Measurements from ENCODE around the gene TXLNB.
A peak's percentile ranks its signal among the peaks of the same experiment; 100 is the strongest.

TXLNB gene

GRCh38 chr6:139277161-139277560, 14.6 kb downstream of the TXLNB start:
- Histone ChIP-seq H3K18ac (ENCODE audit: low read depth in 1 of 2, low read length in 2 of 2) (no peak overlapping the region), H3K4me2 (ENCODE audit: low read length, poor library complexity, severe bottlenecking) (no peak overlapping the region), H4K8ac (ENCODE audit: low read length) (no peak overlapping the region), H2BK5ac (ENCODE audit: low read depth, low read length, poor library complexity, severe bottlenecking) (no peak overlapping the region), H3K14ac (ENCODE audit: low read length in 2 of 2) (no peak overlapping the region), H3K23ac (ENCODE audit: low read length in 2 of 2) (no peak overlapping the region), H3K4me3 (ENCODE audit: insufficient read depth in 1 of 2, low read depth in 1 of 2, low read length in 2 of 2) (no peak overlapping the region), H2BK15ac (ENCODE audit: low read depth, poor library complexity, severe bottlenecking) (no peak overlapping the region), H3K79me1 (replicated peaks; ENCODE audit: low read length, poor library complexity, severe bottlenecking) (no peaks in the 10 kb centered on the region), H3K9ac (ENCODE audit: low read length) (peak overlapping the region; percentile 5), H3K36me3 (ENCODE audit: control insufficient read depth in 1 of 2, insufficient read depth in 2 of 2, low read depth in 1 of 2, low read length in 2 of 2) (no peaks in the 10 kb centered on the region), H2AK5ac (ENCODE audit: low read length, severe bottlenecking) (no peak overlapping the region), H2BK12ac (ENCODE audit: low read length in 2 of 2) (no peak overlapping the region), H3K27ac (ENCODE audit: low read length, poor library complexity, severe bottlenecking) (no peak overlapping the region), H2BK120ac (ENCODE audit: low read depth, low read length) (no peak overlapping the region), H3K27me3 (ENCODE audit: control insufficient read depth in 1 of 2, insufficient read depth in 1 of 2, low read length in 2 of 2) (no peaks in the 10 kb centered on the region), H3K9me3 (ENCODE audit: control insufficient read depth, low read length) (no peaks in the 10 kb centered on the region), H3K4ac (ENCODE audit: low read depth in 1 of 2, low read length in 2 of 2) (no peak overlapping the region), H2AFZ (ENCODE audit: low read depth, low read length) (no peak overlapping the region), H3K4me1 (ENCODE audit: control insufficient read depth, insufficient read depth, low read depth, low read length) (no peaks in the 10 kb centered on the region), H4K91ac (ENCODE audit: low read length) (no peak overlapping the region)
- 96% methylated on average over 6 of the region's 7 CpGs for WGBS
- no peak for DNase-seq

- H4K8ac ChIP-seq (ENCODE audit: low read length), result no peak overlapping the region
- H2AK5ac ChIP-seq (ENCODE audit: low read length, severe bottlenecking), result no peak overlapping the region
- no peaks in the 10 kb centered on the region for H3K36me3 ChIP-seq (ENCODE audit: control insufficient read depth in 1 of 2, insufficient read depth in 2 of 2, low read depth in 1 of 2, low read length in 2 of 2)
- no peak for DNase-seq
- 91% methylated on average over 3 of the region's 4 CpGs for WGBS
- H3K4me2 ChIP-seq (ENCODE audit: low read length, poor library complexity, severe bottlenecking), result no peak overlapping the region
- H3K27me3 ChIP-seq (ENCODE audit: control insufficient read depth in 1 of 2, insufficient read depth in 1 of 2, low read length in 2 of 2), result no peaks in the 10 kb centered on the region
- no peak overlapping the region for H4K91ac ChIP-seq (ENCODE audit: low read length)
- no peak overlapping the region for H3K27ac ChIP-seq (ENCODE audit: low read length, poor library complexity, severe bottlenecking)
- H3K4me1 ChIP-seq (ENCODE audit: control insufficient read depth, insufficient read depth, low read depth, low read length), result no peaks in the 10 kb centered on the region
- no peak overlapping the region for H3K4me3 ChIP-seq (ENCODE audit: insufficient read depth in 1 of 2, low read depth in 1 of 2, low read length in 2 of 2)
- no peaks in the 10 kb centered on the region for H3K9me3 ChIP-seq (ENCODE audit: control insufficient read depth, low read length)
- no peak overlapping the region for H2BK120ac ChIP-seq (ENCODE audit: low read depth, low read length)
- no peak overlapping the region for H2BK5ac ChIP-seq (ENCODE audit: low read depth, low read length, poor library complexity, severe bottlenecking)
- no peak overlapping the region for H3K14ac ChIP-seq (ENCODE audit: low read length in 2 of 2)
- H3K18ac ChIP-seq (ENCODE audit: low read depth in 1 of 2, low read length in 2 of 2), result no peak overlapping the region
- no peak overlapping the region for H3K9ac ChIP-seq (ENCODE audit: low read length)
- H2AFZ ChIP-seq (ENCODE audit: low read depth, low read length), result no peak overlapping the region
- no peak overlapping the region for H2BK12ac ChIP-seq (ENCODE audit: low read length in 2 of 2)
- H3K4ac ChIP-seq (ENCODE audit: low read depth in 1 of 2, low read length in 2 of 2), result no peak overlapping the region
- no peak overlapping the region for H3K23ac ChIP-seq (ENCODE audit: low read length in 2 of 2)
- no peaks in the 10 kb centered on the region for H3K79me1 ChIP-seq (replicated peaks; ENCODE audit: low read length, poor library complexity, severe bottlenecking)
- H2BK15ac ChIP-seq (ENCODE audit: low read depth, poor library complexity, severe bottlenecking), result no peak overlapping the region
These were observed 16.3 kb downstream of the TXLNB start for GRCh38 chr6:139275279-139276055.

- H3K4me3 ChIP-seq (ENCODE audit: insufficient read depth in 1 of 2, low read depth in 1 of 2, low read length in 2 of 2), result no peak overlapping the region
- H3K9me3 ChIP-seq (ENCODE audit: control insufficient read depth, low read length), result no peaks in the 10 kb centered on the region
- H3K36me3 ChIP-seq (ENCODE audit: control insufficient read depth in 1 of 2, insufficient read depth in 2 of 2, low read depth in 1 of 2, low read length in 2 of 2), result no peaks in the 10 kb centered on the region
- no peak overlapping the region for H2BK5ac ChIP-seq (ENCODE audit: low read depth, low read length, poor library complexity, severe bottlenecking)
- H3K4ac ChIP-seq (ENCODE audit: low read depth in 1 of 2, low read length in 2 of 2), result no peak overlapping the region
- no peak overlapping the region for H3K9ac ChIP-seq (ENCODE audit: low read length)
- H3K14ac ChIP-seq (ENCODE audit: low read length in 2 of 2), result no peak overlapping the region
- H3K27me3 ChIP-seq (ENCODE audit: control insufficient read depth in 1 of 2, insufficient read depth in 1 of 2, low read length in 2 of 2), result no peaks in the 10 kb centered on the region
- no peak overlapping the region for H2BK12ac ChIP-seq (ENCODE audit: low read length in 2 of 2)
- no peak overlapping the region for H3K18ac ChIP-seq (ENCODE audit: low read depth in 1 of 2, low read length in 2 of 2)
- no peak overlapping the region for H2AFZ ChIP-seq (ENCODE audit: low read depth, low read length)
- H3K23ac ChIP-seq (ENCODE audit: low read length in 2 of 2), result no peak overlapping the region
- H3K27ac ChIP-seq (ENCODE audit: low read length, poor library complexity, severe bottlenecking), result no peak overlapping the region
- H4K91ac ChIP-seq (ENCODE audit: low read length), result no peak overlapping the region
- H3K79me1 ChIP-seq (replicated peaks; ENCODE audit: low read length, poor library complexity, severe bottlenecking), result no peaks in the 10 kb centered on the region
- no peaks in the 10 kb centered on the region for H3K4me1 ChIP-seq (ENCODE audit: control insufficient read depth, insufficient read depth, low read depth, low read length)
- H2BK120ac ChIP-seq (ENCODE audit: low read depth, low read length), result no peak overlapping the region
- no peak overlapping the region for H2AK5ac ChIP-seq (ENCODE audit: low read length, severe bottlenecking)
- no peak overlapping the region for H3K4me2 ChIP-seq (ENCODE audit: low read length, poor library complexity, severe bottlenecking)
- H4K8ac ChIP-seq (ENCODE audit: low read length), result no peak overlapping the region
- H2BK15ac ChIP-seq (ENCODE audit: low read depth, poor library complexity, severe bottlenecking), result no peak overlapping the region
- DNase-seq, result peak; percentile 87
- WGBS, result 44% methylated on average over 5 of the region's 6 CpGs
These were observed 20.7 kb downstream of the TXLNB start for GRCh38 chr6:139271056-139271455.

- H3K14ac ChIP-seq (ENCODE audit: low read length in 2 of 2), result no peak overlapping the region
- H2BK15ac ChIP-seq (ENCODE audit: low read depth, poor library complexity, severe bottlenecking), result no peak overlapping the region
- H3K36me3 ChIP-seq (ENCODE audit: control insufficient read depth in 1 of 2, insufficient read depth in 2 of 2, low read depth in 1 of 2, low read length in 2 of 2), result no peaks in the 10 kb centered on the region
- no peak overlapping the region for H3K27ac ChIP-seq (ENCODE audit: low read length, poor library complexity, severe bottlenecking)
- 100% methylated on average over 4 of the region's 5 CpGs for WGBS
- H2BK12ac ChIP-seq (ENCODE audit: low read length in 2 of 2), result no peak overlapping the region
- no peak overlapping the region for H4K8ac ChIP-seq (ENCODE audit: low read length)
- no peak overlapping the region for H3K4me2 ChIP-seq (ENCODE audit: low read length, poor library complexity, severe bottlenecking)
- H4K91ac ChIP-seq (ENCODE audit: low read length), result no peak overlapping the region
- H2AK5ac ChIP-seq (ENCODE audit: low read length, severe bottlenecking), result no peak overlapping the region
- no peak for DNase-seq
- H3K9me3 ChIP-seq (ENCODE audit: control insufficient read depth, low read length), result no peaks in the 10 kb centered on the region
- no peak overlapping the region for H2AFZ ChIP-seq (ENCODE audit: low read depth, low read length)
- H2BK5ac ChIP-seq (ENCODE audit: low read depth, low read length, poor library complexity, severe bottlenecking), result no peak overlapping the region
- no peak overlapping the region for H3K9ac ChIP-seq (ENCODE audit: low read length)
- no peak overlapping the region for H3K18ac ChIP-seq (ENCODE audit: low read depth in 1 of 2, low read length in 2 of 2)
- H3K79me1 ChIP-seq (replicated peaks; ENCODE audit: low read length, poor library complexity, severe bottlenecking), result no peaks in the 10 kb centered on the region
- no peak overlapping the region for H3K4me3 ChIP-seq (ENCODE audit: insufficient read depth in 1 of 2, low read depth in 1 of 2, low read length in 2 of 2)
- H3K27me3 ChIP-seq (ENCODE audit: control insufficient read depth in 1 of 2, insufficient read depth in 1 of 2, low read length in 2 of 2), result no peaks in the 10 kb centered on the region
- no peak overlapping the region for H3K4ac ChIP-seq (ENCODE audit: low read depth in 1 of 2, low read length in 2 of 2)
- H3K23ac ChIP-seq (ENCODE audit: low read length in 2 of 2), result no peak overlapping the region
- H3K4me1 ChIP-seq (ENCODE audit: control insufficient read depth, insufficient read depth, low read depth, low read length), result no peaks in the 10 kb centered on the region
- no peak overlapping the region for H2BK120ac ChIP-seq (ENCODE audit: low read depth, low read length)
These were observed 21.5 kb downstream of the TXLNB start for GRCh38 chr6:139270249-139270648.

Data from mesenchymal stem cell (in vitro differentiated cells and primary cell).